GM06990 (cell line): Measurements from ENCODE around the gene CLPTM1.

Experiments
- DNase-seq: peaks from one replicate; pipeline ENCODE4 v3.0.0-alpha.2; 2011; ENCODE audit not compliant: insufficient read length; ENCODE audit errors: extremely low read depth
- H3K27me3 ChIP-seq: replicated peaks from 2 replicates; pipeline ENCODE4 v1.6.0; 2011; ENCODE audit warnings: low read length; ENCODE audit not compliant: control insufficient read depth, insufficient read depth
- H3K36me3 ChIP-seq: 2 replicates; pipeline ENCODE4 v1.5.1; 2011; ENCODE audit warnings: low read length; ENCODE audit not compliant: control insufficient read depth, insufficient read depth
- H3K4me3 ChIP-seq: replicated peaks from 2 replicates; pipeline ENCODE4 v1.5.1; 2011; ENCODE audit warnings: low read depth, mild to moderate bottlenecking, control low read depth, low read length
- TF ChIP-seq, protein P1 (sequence below): IDR thresholded peaks from 2 replicates; pipeline ENCODE4 v1.5.1; 2011; ENCODE audit warnings: low read length, control low read depth, mild to moderate bottlenecking, inconsistent platforms; ENCODE audit not compliant: insufficient read depth, poor library complexity, severe bottlenecking

The CLPTM1 gene

DNA sequence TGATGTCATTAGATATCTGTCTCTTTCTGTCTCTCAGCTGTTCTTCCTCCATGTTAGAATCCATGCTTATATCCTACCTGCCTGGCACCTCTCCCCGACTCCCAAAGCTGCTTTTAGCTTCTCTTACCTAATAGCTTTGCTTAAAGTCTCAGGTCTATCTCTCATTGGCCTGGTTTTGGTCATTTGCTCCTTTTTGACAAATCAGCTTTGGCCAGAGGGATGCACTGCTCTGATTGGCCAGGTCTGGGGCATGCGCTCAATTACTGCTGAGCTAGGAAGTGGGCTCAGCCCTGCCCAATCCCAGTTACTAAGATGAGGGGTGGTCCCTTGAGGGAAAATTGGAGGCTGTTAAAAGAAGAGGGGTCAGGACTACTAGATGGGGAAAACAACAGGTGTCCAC lies 72.2 kb downstream of the CLPTM1 start:
- TF ChIP-seq, protein P1, sequence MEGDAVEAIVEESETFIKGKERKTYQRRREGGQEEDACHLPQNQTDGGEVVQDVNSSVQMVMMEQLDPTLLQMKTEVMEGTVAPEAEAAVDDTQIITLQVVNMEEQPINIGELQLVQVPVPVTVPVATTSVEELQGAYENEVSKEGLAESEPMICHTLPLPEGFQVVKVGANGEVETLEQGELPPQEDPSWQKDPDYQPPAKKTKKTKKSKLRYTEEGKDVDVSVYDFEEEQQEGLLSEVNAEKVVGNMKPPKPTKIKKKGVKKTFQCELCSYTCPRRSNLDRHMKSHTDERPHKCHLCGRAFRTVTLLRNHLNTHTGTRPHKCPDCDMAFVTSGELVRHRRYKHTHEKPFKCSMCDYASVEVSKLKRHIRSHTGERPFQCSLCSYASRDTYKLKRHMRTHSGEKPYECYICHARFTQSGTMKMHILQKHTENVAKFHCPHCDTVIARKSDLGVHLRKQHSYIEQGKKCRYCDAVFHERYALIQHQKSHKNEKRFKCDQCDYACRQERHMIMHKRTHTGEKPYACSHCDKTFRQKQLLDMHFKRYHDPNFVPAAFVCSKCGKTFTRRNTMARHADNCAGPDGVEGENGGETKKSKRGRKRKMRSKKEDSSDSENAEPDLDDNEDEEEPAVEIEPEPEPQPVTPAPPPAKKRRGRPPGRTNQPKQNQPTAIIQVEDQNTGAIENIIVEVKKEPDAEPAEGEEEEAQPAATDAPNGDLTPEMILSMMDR, result no peak
- no peak overlapping the region for H3K4me3 ChIP-seq
- peaks cover 19% of the 10 kb centered on the region for H3K36me3 ChIP-seq
- no peaks in the 10 kb centered on the region for H3K27me3 ChIP-seq
- no peak for DNase-seq

DNA sequence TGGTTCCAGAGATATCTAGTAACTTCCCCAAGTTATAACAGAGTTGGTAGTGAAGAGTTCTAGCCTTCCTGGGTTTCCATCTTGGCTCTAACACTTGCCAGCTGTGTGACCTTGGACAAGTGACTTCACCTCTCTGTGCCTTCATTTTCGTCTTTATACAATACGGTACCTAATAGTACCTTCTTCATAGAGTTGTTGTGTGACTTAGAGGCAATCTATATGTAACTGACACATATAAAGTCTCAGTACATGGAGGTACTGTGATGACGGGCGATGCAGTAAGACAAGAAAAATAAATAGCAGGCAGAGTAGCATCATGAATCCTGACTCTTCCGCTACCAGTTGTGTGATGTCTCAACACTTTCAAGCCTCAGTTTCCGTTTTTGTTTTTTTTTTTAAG lies 75.6 kb downstream of the CLPTM1 start:
- peaks cover 26% of the 10 kb centered on the region for H3K36me3 ChIP-seq
- no peaks in the 10 kb centered on the region for H3K27me3 ChIP-seq
- DNase-seq, result no peak
- TF ChIP-seq, protein P1, result no peak
- no peak overlapping the region for H3K4me3 ChIP-seq

DNA sequence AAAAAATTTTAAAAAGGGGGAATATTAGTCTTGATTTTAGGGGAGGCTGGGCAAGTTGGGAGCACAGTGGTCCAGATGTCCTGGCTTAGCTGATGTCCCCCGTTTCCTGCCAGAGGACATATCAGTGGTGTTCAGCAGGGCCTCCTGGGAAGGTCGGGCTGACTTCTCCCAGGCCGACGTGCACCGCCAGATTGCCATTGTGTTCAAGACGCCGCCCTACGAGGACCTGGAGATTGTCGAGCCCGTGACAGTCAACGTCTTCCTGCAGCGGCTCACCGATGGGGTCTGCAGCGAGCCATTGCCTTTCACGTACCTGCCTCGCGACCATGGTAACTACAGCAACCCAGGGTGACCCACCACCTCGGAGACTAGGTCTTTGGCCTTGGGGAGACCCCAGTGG lies 77.2 kb downstream of the CLPTM1 start:
- TF ChIP-seq, protein P1, result no peak
- Histone ChIP-seq H3K27me3 (no peaks in the 10 kb centered on the region), H3K36me3 (peaks cover 29% of the 10 kb centered on the region), H3K4me3 (no peak overlapping the region)
- no peak for DNase-seq

DNA sequence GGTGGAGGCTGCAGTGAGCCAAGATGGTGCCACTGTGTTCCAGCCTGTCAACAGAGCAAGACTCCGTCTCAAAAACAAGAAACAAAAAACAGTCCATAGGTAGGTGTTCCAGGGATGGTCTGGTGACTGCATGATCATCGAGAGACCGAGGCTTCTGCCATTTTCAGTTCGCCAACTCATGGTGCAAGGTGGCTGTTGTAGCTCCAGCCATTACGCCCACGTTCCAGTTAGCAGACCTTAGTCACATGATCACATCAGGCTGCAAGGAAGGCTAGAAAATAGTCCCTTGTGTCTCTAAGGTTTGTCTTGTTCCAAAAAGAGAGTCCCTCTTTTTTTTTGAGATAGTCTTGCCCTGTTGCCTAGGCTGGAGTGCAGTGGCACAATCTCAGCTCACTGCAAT lies 80.6 kb downstream of the CLPTM1 start:
- DNase-seq, result no peak
- no peaks in the 10 kb centered on the region for H3K27me3 ChIP-seq
- H3K4me3 ChIP-seq, result no peak overlapping the region
- H3K36me3 ChIP-seq, result peaks cover 21% of the 10 kb centered on the region
- TF ChIP-seq, protein P1, result no peak

DNA sequence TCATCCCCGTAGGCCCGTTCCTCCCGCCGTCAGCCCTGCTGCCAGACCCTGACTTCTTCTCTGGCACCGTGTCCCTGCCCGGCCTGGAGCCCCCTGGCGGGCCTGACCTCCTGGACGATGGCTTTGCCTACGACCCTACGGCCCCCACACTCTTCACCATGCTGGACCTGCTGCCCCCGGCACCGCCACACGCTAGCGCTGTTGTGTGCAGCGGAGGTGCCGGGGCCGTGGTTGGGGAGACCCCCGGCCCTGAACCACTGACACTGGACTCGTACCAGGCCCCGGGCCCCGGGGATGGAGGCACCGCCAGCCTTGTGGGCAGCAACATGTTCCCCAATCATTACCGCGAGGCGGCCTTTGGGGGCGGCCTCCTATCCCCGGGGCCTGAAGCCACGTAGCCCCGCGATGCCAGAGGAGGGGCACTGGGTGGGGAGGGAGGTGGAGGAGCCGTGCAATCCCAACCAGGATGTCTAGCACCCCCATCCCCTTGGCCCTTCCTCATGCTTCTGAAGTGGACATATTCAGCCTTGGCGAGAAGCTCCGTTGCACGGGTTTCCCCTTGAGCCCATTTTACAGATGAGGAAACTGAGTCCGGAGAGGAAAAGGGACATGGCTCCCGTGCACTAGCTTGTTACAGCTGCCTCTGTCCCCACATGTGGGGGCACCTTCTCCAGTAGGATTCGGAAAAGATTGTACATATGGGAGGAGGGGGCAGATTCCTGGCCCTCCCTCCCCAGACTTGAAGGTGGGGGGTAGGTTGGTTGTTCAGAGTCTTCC lies 82.4 kb downstream of the CLPTM1 start:
- Histone ChIP-seq H3K27me3 (no peaks in the 10 kb centered on the region), H3K36me3 (peaks cover 26% of the 10 kb centered on the region), H3K4me3 (no peak overlapping the region)
- no peak for DNase-seq
- TF ChIP-seq, protein P1, result no peak
